ENCODE data around the gene ARHGAP19. TPM values are rescaled to one million over a fixed set of nuclear protein-coding genes. Genes with fewer than 3 reads are reported as not detected.

ARHGAP19 gene
- total and polyA plus RNA-seq, 2 of the 8 experiments (the other 6 are each of a cell fraction or from before 2014, with no cell fraction given): 13.3 to 32.1 TPM

DNA sequence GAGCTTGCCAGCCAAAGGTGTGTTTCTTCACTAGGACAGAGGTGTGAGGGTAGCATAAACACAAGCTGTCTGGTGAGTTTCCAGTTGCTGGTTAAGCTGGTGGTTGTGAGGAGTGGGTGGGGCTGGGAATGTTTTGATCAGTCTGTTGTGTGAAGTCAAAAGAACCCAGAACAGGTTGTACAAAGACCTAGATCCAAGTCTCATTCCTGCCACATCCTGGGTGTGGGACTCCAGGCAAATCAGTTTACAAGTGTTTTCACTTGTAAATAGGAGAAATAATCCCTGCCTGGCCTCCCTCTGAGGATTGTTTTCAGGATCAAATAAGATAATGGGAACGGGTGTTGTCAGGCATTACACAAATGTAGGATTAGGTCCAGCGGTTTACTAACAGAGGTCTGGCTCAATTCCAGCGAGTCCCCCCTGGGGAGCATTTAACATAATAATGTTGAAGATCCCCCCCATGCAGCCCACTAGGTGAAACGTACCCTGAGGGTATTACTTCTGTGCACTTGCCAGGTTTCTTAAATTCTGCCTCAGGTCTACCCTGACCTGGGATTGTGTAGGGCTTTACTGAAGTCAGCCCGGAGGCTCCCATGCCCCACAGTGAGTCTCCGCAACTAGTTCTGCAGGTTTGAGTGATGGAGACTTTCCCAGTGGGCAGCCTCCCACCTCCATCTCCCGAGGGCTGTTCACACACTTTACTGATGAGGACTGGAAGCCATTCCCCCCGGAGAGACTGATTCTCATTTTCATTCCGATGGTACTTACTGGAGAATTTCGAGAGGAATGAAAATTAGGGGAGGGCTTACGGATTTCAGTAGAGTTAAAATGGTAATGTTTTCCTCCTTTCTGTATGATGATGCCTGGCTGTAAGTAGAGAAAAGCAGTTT is 44.8 kb upstream of the ARHGAP19 start:
- H3K4ac ChIP-seq (replicated peaks; ENCODE audit: insufficient read length, low read depth, low read length): no peak overlapping the region
- H3K79me2 ChIP-seq (ENCODE audit: control insufficient read depth in 1 of 2, insufficient read depth in 2 of 2, low read length in 2 of 2): peaks cover 14 to 22% of the 10 kb centered on the region in 2 experiments
- no peaks in the 10 kb centered on the region for H3K79me1 ChIP-seq (ENCODE audit: low read depth, low read length)
- peaks cover 0 to 7% of the 10 kb centered on the region in 2 experiments for H4K20me1 ChIP-seq (replicated peaks in 1 of 2; ENCODE audit: control insufficient read depth in 1 of 2, insufficient read depth in 2 of 2, low read length in 2 of 2)
- no peak overlapping the region for H2BK20ac ChIP-seq (ENCODE audit: low read length)
- no peak overlapping the region for H2AK5ac ChIP-seq (ENCODE audit: low read depth, low read length)
- peak overlapping the region; percentile 60 for H4K5ac ChIP-seq (ENCODE audit: insufficient read length, low read depth, low read length)
- no peak overlapping the region for H3K27ac ChIP-seq (ENCODE audit: low read depth, low read length)
- no peak overlapping the region for H3K23ac ChIP-seq (ENCODE audit: insufficient read length)
- H4K91ac ChIP-seq (replicated peaks; ENCODE audit: insufficient read length, low read length): no peak overlapping the region
- 4% methylated on average over 11 of the region's 11 CpGs; no CpG with 5 or more reads in 1 of the 2 experiments for WGBS, 2 experiments (ENCODE audit: extremely low coverage in 1 of 2, insufficient coverage in 1 of 2, insufficient read length in 1 of 2, insufficient replicate concordance in 2 of 2, low coverage in 1 of 2, low lambda C conversion rate in 2 of 2, missing lambda C conversion rate in 1 of 2)
- no peaks in the 10 kb centered on the region for H3K27me3 ChIP-seq (replicated peaks in 1 of 4; ENCODE audit: control insufficient read depth in 3 of 4, extremely low read depth in 1 of 4, insufficient read depth in 3 of 4, low read length in 3 of 4)
- no peak overlapping the region; the same call in 1 of the 2 replicates for H3K18ac ChIP-seq (ENCODE audit: extremely low read depth, low read length)
- no peak overlapping the region for H2BK12ac ChIP-seq (ENCODE audit: low read depth, low read length)
- H3K23me2 ChIP-seq (ENCODE audit: low read depth, low read length): peaks cover 14% of the 10 kb centered on the region
- H2BK120ac ChIP-seq (replicated peaks; ENCODE audit: low read depth, low read length): no peak overlapping the region
- peaks cover 5 to 12% (median 6%) of the 10 kb centered on the region in 4 experiments for H3K4me1 ChIP-seq (replicated peaks in 1 of 4; ENCODE audit: control insufficient read depth in 3 of 4, insufficient read depth in 4 of 4, low read length in 3 of 4)
- H2BK5ac ChIP-seq (ENCODE audit: low read depth, low read length): no peak overlapping the region; the same call in 1 of the 2 replicates
- peak overlapping the region; percentile 57 to 96 for H3K4me2 ChIP-seq (ENCODE audit: insufficient read depth in 1 of 2, low read depth in 2 of 2, low read length in 2 of 2)
- H3K36me3 ChIP-seq (ENCODE audit: control insufficient read depth in 2 of 4, insufficient read depth in 4 of 4, low read length in 3 of 4): peaks cover 0 to 8% (median 0%) of the 10 kb centered on the region in 4 experiments; a peak in 1 of 8 replicates
- CTCF ChIA-PET (ENCODE audit: partially characterized antibody): interaction anchor here (0.8 to 1.4 kb wide), 4 partner anchors 12 to 72 kb away, joined by 3 to 6 read pairs (median 3); no protein-coding TSS in a partner anchor
- POLR2A ChIA-PET (ENCODE audit: partially characterized antibody): interaction anchor here (0.6 to 1.5 kb wide), 10 partner anchors 11 to 246 kb away, joined by 3 to 6 read pairs (median 3); partner anchors contain the start of gene FRAT1
- peak overlapping the region in 1 of 4 experiments; percentile 43; a peak in 2 of 7 replicates for H3K9ac ChIP-seq (replicated peaks in 1 of 4; ENCODE audit: extremely low read depth in 1 of 4, low read depth in 3 of 4, low read length in 3 of 4)
- no peak overlapping the region for H3K56ac ChIP-seq (replicated peaks; ENCODE audit: insufficient read length, low read depth, low read length)
- no peak overlapping the region for H2BK15ac ChIP-seq (ENCODE audit: low read length)
- DNase-seq (ENCODE audit: low read depth in 1 of 2, low spot score in 2 of 2) (peak; percentile 72 to 89), FAIRE-seq (peak; percentile 87)
- no peak overlapping the region for H2AFZ ChIP-seq (ENCODE audit: low read length)
- H3K9me3 ChIP-seq (ENCODE audit: insufficient read depth in 2 of 2, low read depth in 1 of 2, low read length in 1 of 2): no peaks in the 10 kb centered on the region
- peak overlapping the region; percentile 3 to 90 (median 22); a peak in 7 of 8 replicates for H3K4me3 ChIP-seq (ENCODE audit: extremely low read depth in 1 of 4, insufficient read depth in 2 of 4, low read depth in 3 of 4, low read length in 4 of 4)
- no peak overlapping the region for H4K8ac ChIP-seq (ENCODE audit: extremely low read depth, insufficient read depth, low read length)
- no peak overlapping the region for H3K14ac ChIP-seq (ENCODE audit: insufficient read length)
- no peak for TF ChIP-seq MAX (IDR thresholded peaks at IDR 0.05)
- TF ChIP-seq RBBP5 (IDR thresholded peaks at IDR 0.05; ENCODE audit: borderline replicate concordance, low read depth, low read length): no peak
- TF ChIP-seq ZNF274 (IDR thresholded peaks at IDR 0.05; ENCODE audit: borderline replicate concordance, extremely low read depth, low read length): no peak
- TF ChIP-seq BRCA1 (IDR thresholded peaks at IDR 0.05; ENCODE audit: low read depth, low read length): no peak
- TF ChIP-seq TBP (IDR thresholded peaks at IDR 0.05; ENCODE audit: low read depth, low read length): 0 out of 2 replicates have a peak, but pooled peaks have one; percentile 38
- TF ChIP-seq KDM4A (IDR thresholded peaks at IDR 0.05; ENCODE audit: low read depth, low read length, severe bottlenecking): no peak
- no peak for TF ChIP-seq RFX5 (IDR thresholded peaks at IDR 0.05; ENCODE audit: borderline replicate concordance, low read depth, low read length)
- no peak for TF ChIP-seq EGR1 (IDR thresholded peaks at IDR 0.05; ENCODE audit: borderline replicate concordance, low read depth, low read length)
- peak; percentile 61 for TF ChIP-seq SP4 (IDR thresholded peaks at IDR 0.05; ENCODE audit: low read length)
- TF ChIP-seq HDAC2 (IDR thresholded peaks at IDR 0.05; ENCODE audit: borderline replicate concordance in 1 of 2, low read depth in 2 of 2, low read length in 2 of 2): peak; percentile 74 to 92; a peak in 2 of 4 replicates
- peak; percentile 56 for TF ChIP-seq ASH2L (IDR thresholded peaks at IDR 0.05; ENCODE audit: low read length)
